Measurements from ENCODE around the gene SLIRP.
A peak's percentile ranks its signal among the peaks of the same experiment; 100 is the strongest.
"Not testable (repeated sequence)": the region's sequence is repeated elsewhere in the genome, so short reads cannot be mapped to it uniquely, and the experiment has no call there.

SLIRP gene

DNA sequence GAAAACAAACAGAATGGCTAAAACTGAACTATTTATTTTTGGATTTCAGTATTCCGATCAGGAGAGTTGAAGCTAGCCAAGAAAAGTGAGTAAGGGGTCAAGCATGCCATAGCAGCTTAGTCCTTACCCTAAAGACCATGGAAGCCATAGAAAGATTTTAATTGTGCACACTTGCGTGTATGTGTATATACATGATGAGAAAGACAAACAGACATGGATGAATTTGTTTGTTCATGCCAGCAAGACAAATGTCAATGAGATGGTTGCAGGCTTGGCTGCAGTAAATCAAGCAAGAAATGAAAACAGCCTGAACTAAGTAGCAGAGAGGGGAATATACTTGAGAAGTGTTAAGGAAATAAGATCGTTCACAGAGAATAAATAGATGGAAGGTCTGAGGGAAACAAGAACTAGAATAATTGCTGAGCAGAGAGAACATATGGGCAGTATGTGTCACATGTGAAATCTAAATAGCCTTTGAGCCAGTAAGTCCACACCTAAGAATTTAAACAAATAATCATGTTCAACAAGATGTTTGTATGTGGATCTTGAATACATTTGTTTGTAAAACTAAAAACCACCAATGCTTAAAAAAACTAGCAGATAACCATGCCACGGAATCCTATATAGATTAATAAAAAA, 38.3 kb downstream of the SLIRP start:
- ATAC-seq: no peak

- ATAC-seq: not testable (repeated sequence)
These were observed 39.5 kb downstream of the SLIRP start for GRCh38 chr14:77747425-77747824.

- no peak for ATAC-seq
These were observed 44.4 kb downstream of the SLIRP start for GRCh38 chr14:77752266-77752665.

GRCh38 chr14:77752799-77753516, 45.1 kb downstream of the SLIRP start:
- ATAC-seq: no peak

DNA sequence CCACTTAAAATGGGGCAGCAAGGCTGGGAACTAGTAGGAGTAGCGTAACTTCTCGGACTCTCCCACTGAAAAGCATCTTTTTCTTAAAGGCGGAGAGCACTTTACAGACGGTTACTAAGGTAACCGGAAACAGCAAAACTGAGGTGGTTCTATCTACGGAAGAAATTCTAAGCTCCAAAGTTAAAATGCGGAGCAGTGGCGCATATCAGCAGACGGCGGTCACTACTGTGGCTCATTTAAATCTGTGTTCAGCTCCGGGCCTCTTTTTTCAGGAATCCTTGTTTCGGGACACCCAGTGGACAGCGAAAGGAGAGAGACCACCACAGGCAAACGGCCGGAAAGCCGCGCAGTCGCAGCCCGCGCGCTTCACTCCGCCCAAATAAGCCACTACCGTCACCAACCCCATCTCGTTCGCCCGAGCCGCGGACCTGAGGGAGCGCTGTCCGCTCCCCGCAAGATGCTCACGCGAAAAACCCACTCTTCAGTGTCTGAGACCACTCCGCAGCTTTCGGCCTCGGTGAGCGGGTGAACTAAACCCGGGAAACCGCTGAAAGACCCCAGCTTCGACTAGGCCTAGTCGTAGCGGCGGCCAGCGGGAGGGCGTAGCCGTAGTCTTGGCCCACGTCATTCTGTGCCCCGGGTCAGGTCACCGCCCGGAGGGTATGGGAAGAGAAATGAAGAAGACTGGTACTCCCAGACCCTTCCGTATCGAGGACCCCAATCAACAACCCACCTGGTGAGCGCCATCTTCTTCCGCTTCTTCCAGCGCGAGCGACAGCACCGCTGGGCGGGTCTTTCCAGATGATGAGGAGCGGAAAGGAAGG, 52.7 kb downstream of the SLIRP start, which contains the start of gene SNW1:
Gene SNW1 (minus strand): TSS at position 776 of the 824 bp plus-strand sequence. CDS start 29 bp downstream, at position 747.
- peak; percentile 94 for ATAC-seq

GRCh38 chr14:77761205-77761931, 53.5 kb downstream of the SLIRP start:
- peak in 1 of 2 donors; percentile 6 for ATAC-seq

DNA sequence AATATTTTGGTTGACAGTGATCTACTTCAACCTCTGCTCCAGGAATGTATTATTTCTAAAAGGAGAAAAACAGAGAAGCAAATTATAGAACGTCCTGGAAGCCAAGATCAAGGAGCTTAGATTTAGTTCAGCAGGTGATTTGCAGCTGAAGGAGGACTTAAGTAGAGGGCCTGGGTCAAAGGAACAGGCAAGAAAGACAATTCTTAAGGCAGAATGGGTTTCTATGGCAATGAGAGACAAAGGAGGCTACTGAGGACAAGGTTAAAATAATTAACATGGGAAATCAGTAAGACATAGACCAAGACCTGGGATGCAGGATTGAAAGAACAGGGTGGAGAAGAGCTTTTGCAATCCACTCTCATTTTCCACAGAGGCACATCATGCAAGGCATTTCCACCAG, 55.4 kb downstream of the SLIRP start:
- no peak for ATAC-seq

- ATAC-seq: no peak
These were observed 56.1 kb downstream of the SLIRP start for GRCh38 chr14:77763978-77764377.
